ENCODE results near the gene SNAP25.

SNAP25 gene

DNA sequence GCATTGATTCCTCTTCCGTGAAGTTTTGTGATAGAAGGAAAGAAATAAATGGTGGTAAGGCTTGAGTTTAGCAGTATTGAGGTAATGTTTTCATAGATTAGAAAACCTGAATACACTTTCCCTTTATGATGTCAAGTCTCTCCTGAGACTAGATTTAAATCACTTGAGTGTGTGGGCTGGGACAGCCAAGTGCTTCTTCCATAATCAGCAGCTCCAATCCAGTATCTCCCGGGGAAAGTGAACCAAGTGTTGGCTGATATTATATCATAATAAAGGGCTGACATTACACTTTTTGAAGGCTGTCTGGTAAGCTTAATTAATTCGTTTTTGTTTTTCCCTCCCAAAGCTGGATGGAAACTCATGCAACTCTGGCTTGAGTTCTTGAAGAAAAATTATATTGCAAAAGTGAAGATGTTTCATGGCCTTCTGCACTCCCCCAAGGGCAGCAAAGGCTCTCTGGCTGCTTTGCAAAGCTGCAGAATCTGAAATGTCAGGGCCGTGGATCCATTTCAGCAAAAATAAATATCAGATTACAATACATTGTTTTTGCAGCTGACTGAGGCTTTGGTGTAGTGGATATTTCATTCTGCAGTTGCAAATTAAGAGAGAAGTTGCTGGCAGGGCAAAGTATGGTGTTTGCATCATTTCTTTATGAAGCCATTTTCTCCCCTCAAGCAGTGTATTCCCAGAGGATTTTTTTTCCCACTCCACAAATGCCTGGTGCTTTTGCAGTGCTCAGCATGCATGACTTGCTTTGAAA lies 114.2 kb downstream of the SNAP25 start:
- peak overlapping the region; percentile 86 for H3K27ac ChIP-seq
- H3K4me3 ChIP-seq, result peak overlapping the region; percentile 63
- DNase-seq (ENCODE audit: low read depth, low spot score), result peak; percentile 77

DNA sequence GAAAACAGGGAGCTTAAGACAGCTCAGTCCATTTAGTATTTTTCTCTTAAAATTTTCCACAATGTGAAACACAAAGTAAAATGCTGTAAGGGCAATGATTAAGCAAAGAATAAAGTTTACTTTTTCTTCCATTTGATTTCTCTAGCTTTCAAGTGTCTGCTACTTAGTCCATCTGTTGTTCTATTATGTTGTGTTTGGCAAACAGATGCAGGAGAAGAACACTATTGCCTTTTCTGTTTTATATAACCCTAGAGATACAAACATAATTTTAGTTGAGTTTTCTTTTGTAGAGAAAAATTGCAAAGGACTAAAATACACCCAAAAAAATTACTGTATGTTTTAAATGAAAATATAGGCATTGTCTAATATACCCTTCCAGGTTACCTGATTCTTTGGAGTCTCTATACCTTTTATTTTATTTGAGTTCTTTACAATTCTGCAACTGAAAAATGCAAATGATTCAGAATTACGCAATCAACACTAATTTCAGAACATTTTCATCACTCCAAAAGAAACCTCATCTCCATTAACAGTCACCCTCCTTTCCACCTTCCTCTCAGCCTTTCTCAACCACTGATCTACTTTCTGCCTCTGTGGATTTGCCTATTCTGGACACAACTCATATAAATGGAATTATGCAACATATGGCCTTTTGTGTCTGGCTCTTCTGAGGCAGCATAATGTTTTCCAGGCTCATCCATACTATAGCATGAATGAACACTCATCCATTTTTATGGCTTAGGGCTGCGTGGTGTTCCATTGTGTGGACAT lies 118.5 kb downstream of the SNAP25 start:
- Histone ChIP-seq H3K27ac (peak overlapping the region; percentile 86), H3K4me3 (no peak overlapping the region), H3K36me3 (ENCODE audit: insufficient read depth, low read length) (no peaks in the 10 kb centered on the region), H3K9ac (ENCODE audit: insufficient read length) (no peak overlapping the region), H3K9me3 (ENCODE audit: low read depth, low read length) (no peaks in the 10 kb centered on the region)
- no peak for TF ChIP-seq EZH2 (IDR thresholded peaks at IDR 0.05)
- no peak for TF ChIP-seq POLR2AphosphoS5 (IDR thresholded peaks at IDR 0.05; ENCODE audit: borderline replicate concordance, low read depth, low read length)
- no peak for TF ChIP-seq FOXP2 (optimal IDR thresholded peaks at IDR 0.05; ENCODE audit: control extremely low read depth, extremely low read length, insufficient read depth)
- no peak for DNase-seq (ENCODE audit: low read depth, low spot score)

More for the DNA sequence above, 114.2 kb downstream of the SNAP25 start:
- TF ChIP-seq FOXP2 (optimal IDR thresholded peaks at IDR 0.05; ENCODE audit: control extremely low read depth, extremely low read length, insufficient read depth), result no peak
- no peak for TF ChIP-seq POLR2AphosphoS5 (IDR thresholded peaks at IDR 0.05; ENCODE audit: borderline replicate concordance, low read depth, low read length)
- no peak for TF ChIP-seq EZH2 (IDR thresholded peaks at IDR 0.05)
- H3K36me3 ChIP-seq (ENCODE audit: insufficient read depth, low read length), result no peaks in the 10 kb centered on the region
- no peaks in the 10 kb centered on the region for H3K9me3 ChIP-seq (ENCODE audit: low read depth, low read length)
- H3K9ac ChIP-seq (ENCODE audit: insufficient read length), result no peak overlapping the region

DNA sequence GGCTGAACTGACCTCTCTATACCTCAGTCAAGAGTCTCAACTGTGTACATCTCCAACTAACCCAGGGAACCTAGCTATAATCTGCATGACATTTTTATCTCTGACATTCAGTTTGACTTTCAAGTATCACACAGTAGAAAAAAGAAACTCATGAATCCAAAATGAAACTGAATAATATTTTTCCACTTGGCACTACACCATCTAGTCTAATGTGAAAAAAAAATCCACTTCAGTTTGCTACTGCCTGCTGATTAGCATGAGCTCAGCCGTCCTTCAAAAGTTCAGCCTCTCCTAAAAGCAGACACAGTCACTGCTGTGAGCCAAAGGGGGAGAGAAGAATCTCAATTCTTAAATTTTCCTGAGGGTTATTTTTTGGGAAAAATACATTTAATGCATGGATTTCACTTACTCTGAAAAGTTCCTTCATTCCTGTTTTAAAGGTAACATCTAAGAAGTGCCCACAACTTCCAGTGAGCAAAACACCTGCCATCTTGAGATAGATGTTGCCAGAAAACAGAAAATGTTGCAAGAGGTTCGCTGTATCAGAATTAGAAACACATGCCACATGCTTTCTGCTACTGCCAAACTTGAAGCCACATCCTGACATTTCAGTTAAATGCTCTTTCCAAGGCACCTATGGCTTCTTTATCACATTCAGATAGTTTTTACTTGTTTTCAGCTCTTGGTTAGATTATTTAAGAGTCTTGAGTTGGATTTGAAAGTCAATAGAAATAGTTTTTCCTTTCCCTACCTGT lies 120.0 kb downstream of the SNAP25 start:
- TF ChIP-seq EZH2 (IDR thresholded peaks at IDR 0.05) (no peak), POLR2AphosphoS5 (IDR thresholded peaks at IDR 0.05; ENCODE audit: borderline replicate concordance, low read depth, low read length) (no peak), FOXP2 (optimal IDR thresholded peaks at IDR 0.05; ENCODE audit: control extremely low read depth, extremely low read length, insufficient read depth) (no peak)
- Histone ChIP-seq H3K27ac (peak overlapping the region; percentile 49), H3K36me3 (ENCODE audit: insufficient read depth, low read length) (no peaks in the 10 kb centered on the region), H3K9me3 (ENCODE audit: low read depth, low read length) (no peaks in the 10 kb centered on the region), H3K9ac (ENCODE audit: insufficient read length) (no peak overlapping the region), H3K4me3 (no peak overlapping the region)
- no peak for DNase-seq (ENCODE audit: low read depth, low spot score)

DNA sequence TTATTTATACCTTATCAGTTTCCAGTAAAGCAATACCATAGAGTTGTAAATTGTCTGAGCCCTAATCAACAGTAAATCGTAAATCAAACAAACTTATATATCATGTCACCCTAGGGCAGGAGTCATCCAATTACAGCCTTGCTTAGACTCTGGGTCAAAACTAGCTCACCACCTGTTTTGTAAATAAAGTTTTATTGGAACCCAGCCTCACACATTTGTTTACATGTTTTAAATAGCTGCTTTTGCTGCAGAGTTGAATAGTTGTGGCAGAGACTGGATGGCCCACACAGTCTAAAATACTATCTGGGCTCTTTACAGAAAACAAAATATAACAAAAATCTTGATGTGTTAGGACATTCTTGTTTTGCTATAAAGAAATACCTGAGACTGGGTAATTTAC lies 121.0 kb downstream of the SNAP25 start:
- H3K9me3 ChIP-seq (ENCODE audit: low read depth, low read length), result no peaks in the 10 kb centered on the region
- no peaks in the 10 kb centered on the region for H3K36me3 ChIP-seq (ENCODE audit: insufficient read depth, low read length)
- TF ChIP-seq FOXP2 (optimal IDR thresholded peaks at IDR 0.05; ENCODE audit: control extremely low read depth, extremely low read length, insufficient read depth) (no peak), POLR2AphosphoS5 (IDR thresholded peaks at IDR 0.05; ENCODE audit: borderline replicate concordance, low read depth, low read length) (no peak), EZH2 (IDR thresholded peaks at IDR 0.05) (no peak)
- H3K9ac ChIP-seq (ENCODE audit: insufficient read length), result no peak overlapping the region
- H3K4me3 ChIP-seq, result no peak overlapping the region
- no peak overlapping the region for H3K27ac ChIP-seq
- DNase-seq (ENCODE audit: low read depth, low spot score), result no peak

DNA sequence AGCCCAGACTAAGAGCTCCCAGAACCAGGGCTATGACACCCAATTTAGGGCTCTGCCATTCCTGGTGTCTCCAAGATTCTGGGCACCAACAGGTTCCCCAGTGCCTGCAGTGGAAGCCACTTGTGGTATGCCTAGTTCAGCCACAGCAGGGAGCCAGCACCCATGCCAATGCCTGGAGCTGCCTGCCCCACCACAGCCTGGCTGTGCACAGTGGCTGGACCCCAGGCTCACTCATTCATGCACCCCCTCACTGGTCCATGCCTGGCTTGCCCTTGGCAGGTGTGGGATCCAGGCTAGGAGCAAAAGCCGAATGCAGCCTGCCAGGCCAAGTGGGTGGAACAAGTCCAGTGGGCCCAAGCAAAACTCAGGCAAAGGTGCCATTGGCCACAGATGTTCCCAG lies 123.5 kb downstream of the SNAP25 start:
- H3K36me3 ChIP-seq (ENCODE audit: insufficient read depth, low read length), result no peaks in the 10 kb centered on the region
- DNase-seq (ENCODE audit: low read depth, low spot score), result no peak
- no peak overlapping the region for H3K9ac ChIP-seq (ENCODE audit: insufficient read length)
- TF ChIP-seq FOXP2 (optimal IDR thresholded peaks at IDR 0.05; ENCODE audit: control extremely low read depth, extremely low read length, insufficient read depth), result no peak
- TF ChIP-seq EZH2 (IDR thresholded peaks at IDR 0.05), result no peak
- no peak for TF ChIP-seq POLR2AphosphoS5 (IDR thresholded peaks at IDR 0.05; ENCODE audit: borderline replicate concordance, low read depth, low read length)
- H3K9me3 ChIP-seq (ENCODE audit: low read depth, low read length), result no peaks in the 10 kb centered on the region
- no peak overlapping the region for H3K27ac ChIP-seq
- H3K4me3 ChIP-seq, result no peak overlapping the region

DNA sequence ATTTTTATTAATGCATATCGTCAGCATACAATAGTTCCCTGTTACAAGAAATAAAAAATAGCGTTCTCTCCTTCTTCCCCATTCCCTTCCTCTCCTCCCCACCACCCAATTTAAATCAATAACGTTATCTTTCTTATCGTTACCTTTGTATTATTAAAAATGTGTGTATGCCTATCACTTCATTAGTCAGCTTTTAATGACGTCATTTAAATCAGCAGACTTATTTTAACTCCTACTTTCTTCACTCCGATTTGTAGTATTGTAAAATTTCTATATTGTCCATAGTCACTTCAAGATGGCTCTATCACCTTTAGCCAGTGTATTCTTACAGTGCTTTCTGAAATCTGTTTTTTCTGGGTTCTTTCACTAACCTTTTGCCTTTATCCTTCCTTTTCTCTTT lies 126.3 kb downstream of the SNAP25 start:
- Histone ChIP-seq H3K27ac (0 out of 2 replicates have a peak overlapping the region, but pooled peaks have one; percentile 26), H3K4me3 (no peak overlapping the region), H3K36me3 (ENCODE audit: insufficient read depth, low read length) (no peaks in the 10 kb centered on the region), H3K9ac (ENCODE audit: insufficient read length) (no peak overlapping the region), H3K9me3 (ENCODE audit: low read depth, low read length) (no peaks in the 10 kb centered on the region)
- DNase-seq (ENCODE audit: low read depth, low spot score), result no peak
- TF ChIP-seq POLR2AphosphoS5 (IDR thresholded peaks at IDR 0.05; ENCODE audit: borderline replicate concordance, low read depth, low read length), result no peak
- TF ChIP-seq EZH2 (IDR thresholded peaks at IDR 0.05), result no peak
- TF ChIP-seq FOXP2 (optimal IDR thresholded peaks at IDR 0.05; ENCODE audit: control extremely low read depth, extremely low read length, insufficient read depth), result no peak

DNA sequence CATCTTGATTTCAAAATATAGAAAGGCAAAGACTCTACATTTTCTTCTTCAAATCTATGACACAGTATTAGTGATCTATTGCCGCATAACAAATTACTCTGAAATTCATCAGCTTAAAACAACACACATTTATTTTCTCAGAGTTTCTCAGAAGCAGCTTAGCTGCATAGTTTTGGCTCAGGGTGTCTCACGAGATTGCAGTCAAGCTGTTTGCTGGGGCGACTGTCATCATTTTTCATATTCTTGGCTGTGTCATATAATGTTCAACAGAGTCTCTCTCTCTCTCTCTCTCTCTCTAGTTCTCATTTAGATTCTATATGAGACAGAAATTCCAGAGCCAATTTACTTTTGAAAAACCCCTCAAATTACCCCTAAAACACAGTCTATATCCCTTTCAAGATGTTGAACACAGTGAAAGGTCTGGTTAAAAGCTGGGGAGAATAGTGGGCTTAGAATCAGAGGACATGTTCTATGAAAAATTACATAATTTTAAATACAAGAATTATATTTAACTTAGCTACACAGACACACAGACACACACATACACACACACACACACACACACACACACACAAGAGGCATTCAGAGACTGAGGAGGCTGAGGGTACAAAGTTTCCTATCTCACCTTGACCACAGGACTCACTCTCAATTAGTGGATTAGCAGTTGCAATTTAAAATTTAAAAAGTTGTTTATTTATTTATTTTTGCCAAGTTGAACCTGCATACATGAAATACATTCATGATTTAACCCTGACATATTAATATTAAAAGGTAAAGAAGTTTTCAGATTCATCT lies 128.7 kb downstream of the SNAP25 start:
- Histone ChIP-seq H3K9ac (ENCODE audit: insufficient read length) (no peak overlapping the region), H3K36me3 (ENCODE audit: insufficient read depth, low read length) (no peaks in the 10 kb centered on the region), H3K27ac (peak overlapping the region; percentile 65), H3K4me3 (0 out of 2 replicates have a peak overlapping the region, but pooled peaks have one; percentile 2), H3K9me3 (ENCODE audit: low read depth, low read length) (no peaks in the 10 kb centered on the region)
- TF ChIP-seq POLR2AphosphoS5 (IDR thresholded peaks at IDR 0.05; ENCODE audit: borderline replicate concordance, low read depth, low read length), result no peak
- TF ChIP-seq FOXP2 (optimal IDR thresholded peaks at IDR 0.05; ENCODE audit: control extremely low read depth, extremely low read length, insufficient read depth), result no peak
- TF ChIP-seq EZH2 (IDR thresholded peaks at IDR 0.05), result no peak
- DNase-seq (ENCODE audit: low read depth, low spot score), result no peak

Data from SK-N-MC (cell line).